ENCODE results near the gene MXD4.

DNA sequence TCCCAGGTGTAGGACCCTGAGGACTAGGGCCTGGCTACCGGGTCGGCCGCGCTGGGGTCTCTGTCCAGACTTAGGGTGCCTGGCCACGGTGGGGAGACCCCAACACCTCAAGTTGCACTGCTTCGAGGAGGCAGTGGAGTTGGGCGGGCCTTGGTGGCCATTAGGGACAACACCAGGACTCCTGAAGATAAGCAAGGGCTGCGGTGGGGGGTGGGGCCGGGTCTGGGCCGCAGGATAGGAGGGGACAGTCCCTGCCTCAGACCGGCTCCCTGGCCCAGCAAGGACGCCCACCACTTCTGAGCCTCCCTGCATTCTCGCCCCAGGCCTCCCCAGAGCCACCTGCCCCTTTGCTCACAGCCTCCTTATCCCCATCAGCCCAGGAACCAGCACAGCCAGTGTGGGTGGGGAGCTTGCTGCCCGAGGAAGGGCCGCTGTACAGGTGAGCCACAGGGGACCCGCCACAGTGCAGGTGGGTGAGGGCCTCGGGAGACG is 5.5 kb upstream of the MXD4 start:
- TF ChIP-seq, protein P1, sequence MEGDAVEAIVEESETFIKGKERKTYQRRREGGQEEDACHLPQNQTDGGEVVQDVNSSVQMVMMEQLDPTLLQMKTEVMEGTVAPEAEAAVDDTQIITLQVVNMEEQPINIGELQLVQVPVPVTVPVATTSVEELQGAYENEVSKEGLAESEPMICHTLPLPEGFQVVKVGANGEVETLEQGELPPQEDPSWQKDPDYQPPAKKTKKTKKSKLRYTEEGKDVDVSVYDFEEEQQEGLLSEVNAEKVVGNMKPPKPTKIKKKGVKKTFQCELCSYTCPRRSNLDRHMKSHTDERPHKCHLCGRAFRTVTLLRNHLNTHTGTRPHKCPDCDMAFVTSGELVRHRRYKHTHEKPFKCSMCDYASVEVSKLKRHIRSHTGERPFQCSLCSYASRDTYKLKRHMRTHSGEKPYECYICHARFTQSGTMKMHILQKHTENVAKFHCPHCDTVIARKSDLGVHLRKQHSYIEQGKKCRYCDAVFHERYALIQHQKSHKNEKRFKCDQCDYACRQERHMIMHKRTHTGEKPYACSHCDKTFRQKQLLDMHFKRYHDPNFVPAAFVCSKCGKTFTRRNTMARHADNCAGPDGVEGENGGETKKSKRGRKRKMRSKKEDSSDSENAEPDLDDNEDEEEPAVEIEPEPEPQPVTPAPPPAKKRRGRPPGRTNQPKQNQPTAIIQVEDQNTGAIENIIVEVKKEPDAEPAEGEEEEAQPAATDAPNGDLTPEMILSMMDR (conservative IDR thresholded peaks at IDR 0.05 in 1 of 2, IDR thresholded peaks at IDR 0.05 in 1 of 2; ENCODE audit: extremely low read depth in 1 of 2, insufficient read depth in 1 of 2, low read depth in 1 of 2, low read length in 2 of 2) = no peak
- TF ChIP-seq EZH2 (IDR thresholded peaks at IDR 0.05; ENCODE audit: borderline replicate concordance, low read length) = no peak
